ENCODE measurements around the gene SCAPER.

Gene SCAPER

DNA sequence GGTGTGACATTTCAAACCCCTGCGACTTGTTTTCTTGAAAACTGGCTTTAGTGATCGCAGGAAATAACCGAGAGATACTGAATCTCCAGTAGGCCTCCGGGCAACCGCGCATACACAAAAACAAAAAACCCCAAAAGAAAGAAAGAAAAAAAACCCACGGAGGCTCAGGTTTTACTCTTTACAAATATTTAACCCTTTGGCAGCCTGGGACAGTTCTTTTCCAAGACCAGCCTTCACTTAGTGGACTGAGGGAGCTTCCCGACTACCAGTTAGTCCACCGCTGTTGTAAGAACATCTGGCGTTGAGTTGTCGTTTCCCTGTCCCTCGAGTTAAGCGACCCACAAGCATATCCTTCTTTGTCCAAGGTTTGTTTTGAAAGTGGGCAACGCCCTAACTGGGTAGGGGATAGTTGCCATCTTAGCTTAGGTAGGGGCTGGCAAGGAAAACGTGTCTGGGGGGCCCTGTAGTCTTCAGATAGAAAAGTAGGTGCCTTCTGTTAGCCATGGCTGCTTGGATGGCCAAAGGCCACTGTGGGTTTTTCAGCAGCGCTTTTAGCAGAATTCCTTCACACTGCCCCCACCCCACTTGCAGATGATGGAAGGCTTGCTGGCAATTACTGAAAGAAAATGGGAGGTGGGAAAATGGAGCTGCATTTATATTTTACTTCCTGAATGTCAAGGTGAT is 561.7 kb downstream of the SCAPER start:
- Histone ChIP-seq H3K9me3 (ENCODE audit: control insufficient read depth in 2 of 2, low read length in 2 of 2) (no peaks in the 10 kb centered on the region), H3K4me3 (ENCODE audit: low read length in 2 of 2) (peak overlapping the region; percentile 20 to 68), H3K27ac (ENCODE audit: low read length) (peak overlapping the region; percentile 93), H3K4me1 (ENCODE audit: control insufficient read depth, insufficient read depth, low read length) (peaks cover 58% of the 10 kb centered on the region), H3K27me3 (ENCODE audit: control insufficient read depth in 1 of 2, insufficient read depth in 2 of 2, low read length in 2 of 2) (peaks cover 0 to 2% of the 10 kb centered on the region in 2 donors), H3K9ac (ENCODE audit: low read length in 2 of 2) (peak overlapping the region; percentile 47 to 59), H3K36me3 (ENCODE audit: control insufficient read depth in 2 of 2, insufficient read depth in 2 of 2, low read length in 2 of 2) (no peaks in the 10 kb centered on the region)

DNA sequence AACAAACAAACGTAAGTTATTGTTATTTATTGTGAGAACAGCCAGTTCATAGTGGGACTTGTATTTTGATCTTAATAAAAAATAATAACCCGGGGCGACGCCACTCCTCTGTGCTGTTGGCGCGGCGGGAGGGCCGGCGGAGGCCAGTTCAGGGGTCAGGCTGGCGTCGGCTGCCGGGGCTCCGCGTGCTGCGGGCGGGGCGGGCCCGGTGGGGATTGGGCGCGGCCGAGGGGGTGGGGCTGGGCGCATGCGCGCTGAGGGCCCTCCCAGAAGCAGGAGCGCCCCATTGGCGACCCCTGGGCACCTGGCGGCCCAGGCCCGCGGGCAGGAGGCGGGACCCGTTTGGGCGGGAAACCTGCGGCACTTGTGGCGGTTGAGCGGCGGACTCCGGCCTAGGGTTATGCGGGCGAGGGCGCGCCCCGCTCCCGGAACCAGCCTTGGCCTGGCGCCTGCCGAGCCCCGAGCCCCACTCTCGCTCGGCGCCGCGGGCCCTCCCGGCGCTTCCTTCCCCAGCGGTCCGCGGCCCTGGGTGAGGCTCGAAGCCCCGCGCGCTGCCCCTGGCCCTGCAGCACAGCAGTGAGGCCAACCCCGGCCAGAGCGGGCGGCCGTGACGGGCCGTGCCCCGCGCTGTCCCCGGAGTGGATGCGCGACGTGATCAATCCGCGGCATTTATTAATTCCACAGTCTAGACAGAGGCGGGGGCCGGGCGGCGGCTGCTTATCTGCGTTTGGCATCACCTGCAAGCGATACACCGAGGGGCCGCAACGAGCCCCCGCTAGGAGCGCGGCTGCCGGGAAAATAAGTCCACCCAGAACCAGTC is 562.5 kb downstream of the SCAPER start:
- peak overlapping the region; percentile 93 for H3K27ac ChIP-seq (ENCODE audit: low read length)
- peak overlapping the region; percentile 20 to 86 for H3K4me3 ChIP-seq (ENCODE audit: low read length in 2 of 2)
- peaks cover 59% of the 10 kb centered on the region for H3K4me1 ChIP-seq (ENCODE audit: control insufficient read depth, insufficient read depth, low read length)
- no peaks in the 10 kb centered on the region for H3K36me3 ChIP-seq (ENCODE audit: control insufficient read depth in 2 of 2, insufficient read depth in 2 of 2, low read length in 2 of 2)
- H3K9me3 ChIP-seq (ENCODE audit: control insufficient read depth in 2 of 2, low read length in 2 of 2) = no peaks in the 10 kb centered on the region
- H3K9ac ChIP-seq (ENCODE audit: low read length in 2 of 2) = peak overlapping the region; percentile 62 to 68
- peaks cover 0 to 2% of the 10 kb centered on the region in 2 donors for H3K27me3 ChIP-seq (ENCODE audit: control insufficient read depth in 1 of 2, insufficient read depth in 2 of 2, low read length in 2 of 2)

GRCh38 chr15:76342058-76342381 is 563.1 kb downstream of the SCAPER start:
- Histone ChIP-seq H3K27me3 (ENCODE audit: control insufficient read depth in 1 of 2, insufficient read depth in 2 of 2, low read length in 2 of 2) (peaks cover 0 to 3% of the 10 kb centered on the region in 2 donors), H3K27ac (ENCODE audit: low read length) (peak overlapping the region; percentile 93), H3K9ac (ENCODE audit: low read length in 2 of 2) (peak overlapping the region; percentile 62 to 68), H3K4me1 (ENCODE audit: control insufficient read depth, insufficient read depth, low read length) (peaks cover 63% of the 10 kb centered on the region), H3K36me3 (ENCODE audit: control insufficient read depth in 2 of 2, insufficient read depth in 2 of 2, low read length in 2 of 2) (no peaks in the 10 kb centered on the region), H3K4me3 (ENCODE audit: low read length in 2 of 2) (peak overlapping the region; percentile 86 to 93), H3K9me3 (ENCODE audit: control insufficient read depth in 2 of 2, low read length in 2 of 2) (no peaks in the 10 kb centered on the region)

DNA sequence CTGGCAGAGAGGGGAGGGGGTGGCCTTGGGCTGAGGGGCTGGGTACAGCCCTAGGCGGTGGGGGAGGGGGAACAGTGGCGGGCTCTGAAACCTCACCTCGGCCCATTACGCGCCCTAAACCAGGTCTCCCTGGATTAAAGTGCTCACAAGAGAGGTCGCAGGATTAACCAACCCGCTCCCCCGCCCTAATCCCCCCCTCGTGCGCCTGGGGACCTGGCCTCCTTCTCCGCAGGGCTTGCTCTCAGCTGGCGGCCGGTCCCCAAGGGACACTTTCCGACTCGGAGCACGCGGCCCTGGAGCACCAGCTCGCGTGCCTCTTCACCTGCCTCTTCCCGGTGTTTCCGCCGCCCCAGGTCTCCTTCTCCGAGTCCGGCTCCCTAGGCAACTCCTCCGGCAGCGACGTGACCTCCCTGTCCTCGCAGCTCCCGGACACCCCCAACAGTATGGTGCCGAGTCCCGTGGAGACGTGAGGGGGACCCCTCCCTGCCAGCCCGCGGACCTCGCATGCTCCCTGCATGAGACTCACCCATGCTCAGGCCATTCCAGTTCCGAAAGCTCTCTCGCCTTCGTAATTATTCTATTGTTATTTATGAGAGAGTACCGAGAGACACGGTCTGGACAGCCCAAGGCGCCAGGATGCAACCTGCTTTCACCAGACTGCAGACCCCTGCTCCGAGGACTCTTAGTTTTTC is 563.6 kb downstream of the SCAPER start:
- no peaks in the 10 kb centered on the region for H3K36me3 ChIP-seq (ENCODE audit: control insufficient read depth in 2 of 2, insufficient read depth in 2 of 2, low read length in 2 of 2)
- peak overlapping the region; percentile 86 to 93 for H3K4me3 ChIP-seq (ENCODE audit: low read length in 2 of 2)
- peak overlapping the region; percentile 93 for H3K27ac ChIP-seq (ENCODE audit: low read length)
- H3K9me3 ChIP-seq (ENCODE audit: control insufficient read depth in 2 of 2, low read length in 2 of 2) = no peaks in the 10 kb centered on the region
- peaks cover 0 to 5% of the 10 kb centered on the region in 2 donors for H3K27me3 ChIP-seq (ENCODE audit: control insufficient read depth in 1 of 2, insufficient read depth in 2 of 2, low read length in 2 of 2)
- peaks cover 63% of the 10 kb centered on the region for H3K4me1 ChIP-seq (ENCODE audit: control insufficient read depth, insufficient read depth, low read length)
- H3K9ac ChIP-seq (ENCODE audit: low read length in 2 of 2) = peak overlapping the region; percentile 62 to 68

- Histone ChIP-seq H3K4me3 (ENCODE audit: low read length in 2 of 2) (peak overlapping the region; percentile 86 to 93), H3K9ac (ENCODE audit: low read length in 2 of 2) (peak overlapping the region; percentile 29 to 68)
These were observed 564.3 kb downstream of the SCAPER start for GRCh38 chr15:76340803-76341365.

GRCh38 chr15:76340198-76340802 is 564.8 kb downstream of the SCAPER start:
- H3K4me3 ChIP-seq (ENCODE audit: low read length in 2 of 2) = peak overlapping the region; percentile 86 to 93
- H3K27me3 ChIP-seq (ENCODE audit: control insufficient read depth in 1 of 2, insufficient read depth in 2 of 2, low read length in 2 of 2) = peaks cover 0 to 7% of the 10 kb centered on the region in 2 donors
- H3K27ac ChIP-seq (ENCODE audit: low read length) = peak overlapping the region; percentile 93
- H3K4me1 ChIP-seq (ENCODE audit: control insufficient read depth, insufficient read depth, low read length) = peaks cover 61% of the 10 kb centered on the region
- H3K36me3 ChIP-seq (ENCODE audit: control insufficient read depth in 2 of 2, insufficient read depth in 2 of 2, low read length in 2 of 2) = no peaks in the 10 kb centered on the region
- H3K9me3 ChIP-seq (ENCODE audit: control insufficient read depth in 2 of 2, low read length in 2 of 2) = no peaks in the 10 kb centered on the region
- H3K9ac ChIP-seq (ENCODE audit: low read length in 2 of 2) = peak overlapping the region; percentile 29 to 68

More at GRCh38 chr15:76340803-76341365, 564.3 kb downstream of the SCAPER start:
- H3K36me3 ChIP-seq (ENCODE audit: control insufficient read depth in 2 of 2, insufficient read depth in 2 of 2, low read length in 2 of 2) = no peaks in the 10 kb centered on the region
- H3K9me3 ChIP-seq (ENCODE audit: control insufficient read depth in 2 of 2, low read length in 2 of 2) = no peaks in the 10 kb centered on the region
- peaks cover 63% of the 10 kb centered on the region for H3K4me1 ChIP-seq (ENCODE audit: control insufficient read depth, insufficient read depth, low read length)
- peak overlapping the region; percentile 93 for H3K27ac ChIP-seq (ENCODE audit: low read length)
- H3K27me3 ChIP-seq (ENCODE audit: control insufficient read depth in 1 of 2, insufficient read depth in 2 of 2, low read length in 2 of 2) = peaks cover 0 to 6% of the 10 kb centered on the region in 2 donors

DNA sequence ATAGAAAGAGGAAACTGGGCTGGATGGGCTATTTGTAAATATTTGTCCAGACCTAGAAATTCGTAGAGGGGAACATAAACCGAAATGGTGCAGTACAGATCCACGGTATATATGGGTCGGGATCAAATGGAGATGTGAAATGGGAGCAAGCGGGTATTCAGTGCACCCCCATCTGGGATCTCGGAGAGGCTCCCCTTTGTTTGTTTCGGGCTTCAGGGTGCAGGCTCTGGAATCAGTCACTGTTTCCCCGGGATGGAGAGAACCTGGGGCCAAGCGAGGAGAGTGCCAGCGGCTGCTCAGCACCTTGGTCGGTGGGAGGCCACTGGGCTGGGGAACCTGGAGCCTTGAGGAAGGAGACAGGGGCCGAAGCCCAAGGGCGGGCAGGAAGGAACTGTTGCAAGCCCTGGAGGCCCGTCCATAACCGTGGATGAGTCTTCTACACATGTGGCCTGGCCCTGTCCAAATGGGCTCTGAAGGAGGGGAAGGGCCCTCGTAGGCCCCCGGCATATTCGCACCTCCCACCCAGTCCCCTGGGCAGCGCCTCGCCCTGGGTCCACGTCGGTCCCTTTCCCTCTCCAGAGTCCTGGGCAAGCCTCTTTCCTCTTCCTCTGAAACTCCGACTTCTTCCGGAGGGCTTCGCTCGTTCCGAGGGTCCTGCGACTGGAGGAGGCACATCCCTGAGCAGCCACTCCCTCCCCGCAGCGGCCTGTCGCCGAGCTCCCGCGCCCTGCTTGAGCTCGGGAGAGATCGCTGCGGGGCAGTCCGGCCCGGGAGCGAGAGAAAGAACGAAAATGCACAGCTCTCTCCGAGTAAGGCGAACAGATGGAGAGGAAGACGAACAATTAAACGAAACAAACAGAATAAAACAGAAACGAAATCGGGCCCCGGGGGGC is 565.6 kb downstream of the SCAPER start:
- peak overlapping the region; percentile 93 for H3K27ac ChIP-seq (ENCODE audit: low read length)

GRCh38 chr15:76338486-76339304 is 566.4 kb downstream of the SCAPER start:
- peaks cover 57% of the 10 kb centered on the region for H3K4me1 ChIP-seq (ENCODE audit: control insufficient read depth, insufficient read depth, low read length)
- H3K27me3 ChIP-seq (ENCODE audit: control insufficient read depth in 1 of 2, insufficient read depth in 2 of 2, low read length in 2 of 2) = peaks cover 0 to 9% of the 10 kb centered on the region in 2 donors
- H3K4me3 ChIP-seq (ENCODE audit: low read length in 2 of 2) = peak overlapping the region; percentile 86 to 93
- H3K9me3 ChIP-seq (ENCODE audit: control insufficient read depth in 2 of 2, low read length in 2 of 2) = no peaks in the 10 kb centered on the region
- H3K36me3 ChIP-seq (ENCODE audit: control insufficient read depth in 2 of 2, insufficient read depth in 2 of 2, low read length in 2 of 2) = no peaks in the 10 kb centered on the region
- peak overlapping the region; percentile 68 to 75 for H3K9ac ChIP-seq (ENCODE audit: low read length in 2 of 2)
- peak overlapping the region; percentile 93 for H3K27ac ChIP-seq (ENCODE audit: low read length)

More for the DNA sequence above, 565.6 kb downstream of the SCAPER start:
- H3K4me1 ChIP-seq (ENCODE audit: control insufficient read depth, insufficient read depth, low read length) = peaks cover 60% of the 10 kb centered on the region
- peak overlapping the region; percentile 86 to 93 for H3K4me3 ChIP-seq (ENCODE audit: low read length in 2 of 2)
- H3K36me3 ChIP-seq (ENCODE audit: control insufficient read depth in 2 of 2, insufficient read depth in 2 of 2, low read length in 2 of 2) = no peaks in the 10 kb centered on the region
- peak overlapping the region; percentile 68 to 75 for H3K9ac ChIP-seq (ENCODE audit: low read length in 2 of 2)
- no peaks in the 10 kb centered on the region for H3K9me3 ChIP-seq (ENCODE audit: control insufficient read depth in 2 of 2, low read length in 2 of 2)
- peaks cover 0 to 7% of the 10 kb centered on the region in 2 donors for H3K27me3 ChIP-seq (ENCODE audit: control insufficient read depth in 1 of 2, insufficient read depth in 2 of 2, low read length in 2 of 2)

Data from stomach smooth muscle (tissue), 2 donors.